Stimulated activated CD8-positive, alpha-beta memory T cell treated with anti-CD3 and anti-CD28 coated beads, Interleukin-2, amount 100 ng/mL, for 1 hour (primary cell): ENCODE measurements around the gene PDHB.
"Not testable (repeated sequence)": the region's sequence is repeated elsewhere in the genome, so short reads cannot be mapped to it uniquely, and the experiment has no call there.

Experiments
- DNase-seq, 2 donors: peaks; one replicate each; pipeline ENCODE4 v3.0.0-alpha.2; 2020; ENCODE audit warnings: low read depth in 2 of 2

The PDHB gene

DNA sequence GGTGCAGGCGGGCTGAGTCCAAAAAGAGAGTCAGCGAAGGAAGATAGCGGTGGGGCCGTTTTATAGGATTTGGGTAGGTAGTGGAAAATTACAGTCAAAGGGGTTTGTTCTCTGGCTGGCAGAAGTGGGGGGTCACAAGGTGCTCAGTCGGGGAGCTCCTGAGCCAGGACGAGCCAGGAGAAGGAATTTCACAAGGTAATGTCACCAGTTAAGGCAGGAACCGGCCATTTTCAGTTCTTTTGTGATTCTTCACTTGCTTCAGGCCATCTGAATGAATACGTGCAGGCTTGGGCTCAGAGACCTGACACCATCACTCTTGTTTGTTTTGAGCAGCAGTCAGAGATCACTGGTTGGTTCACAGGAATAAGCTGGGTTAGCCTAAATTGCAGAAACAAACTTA, 3.6 kb upstream of the PDHB start:
- not testable (repeated sequence) for DNase-seq

DNA sequence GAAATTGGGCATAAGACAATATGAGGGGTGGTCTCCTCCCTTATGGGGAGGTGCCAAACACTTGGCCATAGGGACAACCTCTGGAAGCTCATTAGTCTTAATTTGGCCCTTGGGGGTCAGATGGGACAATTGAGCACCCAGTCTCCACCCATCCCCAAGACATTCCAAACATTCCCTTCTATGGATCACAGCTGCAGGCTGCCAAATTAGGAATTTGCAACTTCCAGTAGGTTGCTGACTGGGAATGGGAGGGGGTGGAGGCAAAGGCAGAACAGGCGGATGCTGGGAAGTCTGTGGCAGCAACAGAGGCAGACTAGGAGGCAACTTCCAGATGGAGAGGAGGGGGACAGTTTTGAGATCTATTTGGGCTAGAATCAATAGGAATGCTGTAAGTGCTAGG, 1.4 kb upstream of the PDHB start:
- no peak for DNase-seq

DNA sequence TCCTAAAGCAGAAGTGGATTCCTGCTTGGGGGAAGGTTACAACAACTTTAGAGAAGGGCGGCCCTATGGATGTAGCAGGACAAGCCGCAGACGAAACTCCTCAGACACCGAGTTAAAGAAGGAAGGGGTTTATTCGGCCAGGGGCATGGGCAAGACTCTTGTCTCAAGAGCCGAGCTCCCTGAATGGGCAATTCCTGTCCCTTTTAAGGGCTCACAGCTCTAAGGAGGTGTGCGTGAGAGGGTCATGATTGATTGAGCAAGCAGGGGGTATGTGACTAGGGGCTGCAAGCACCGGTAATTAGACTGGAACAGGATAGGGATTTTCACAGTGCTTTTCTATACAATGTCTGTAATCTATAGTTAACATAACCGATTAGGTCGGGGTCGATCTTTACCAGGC, 879 bp upstream of the PDHB start:
- no peak for DNase-seq

DNA sequence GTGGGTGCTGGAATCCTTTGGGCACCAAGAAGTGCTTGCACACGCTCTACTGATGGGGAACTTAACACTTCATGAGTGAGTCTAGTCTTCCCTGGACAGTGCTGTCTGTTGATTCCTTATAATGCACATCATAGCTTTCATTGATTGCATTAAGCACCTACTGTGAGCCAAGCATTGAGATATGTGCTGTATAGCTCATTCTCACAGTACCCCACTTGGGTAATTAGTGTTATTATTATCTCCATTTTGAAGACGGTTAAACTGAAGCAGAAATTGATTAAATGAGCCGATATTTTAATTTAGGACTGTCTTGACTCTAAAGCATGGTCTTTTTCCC, 504 bp upstream of the PDHB start:
- no peak for DNase-seq

DNA sequence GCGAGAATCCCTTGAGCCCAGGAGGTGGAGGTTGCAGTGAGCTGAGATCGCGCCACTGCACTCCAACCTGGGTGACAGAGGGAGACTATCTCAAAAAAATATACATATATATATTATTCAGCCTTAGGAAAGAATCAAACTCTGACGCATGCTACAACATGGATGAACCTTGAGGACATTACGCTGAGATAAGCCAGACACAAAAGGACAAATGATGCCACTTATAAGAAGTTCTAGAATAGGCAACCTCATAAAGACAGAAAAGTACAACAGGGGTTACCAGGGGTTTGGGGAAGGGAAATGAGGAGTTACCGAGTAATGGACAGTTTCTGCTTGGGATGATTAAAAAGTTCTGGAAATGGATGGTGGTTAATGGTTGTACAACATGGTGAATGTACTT, 727 bp downstream of the PDHB start:
- no peak for DNase-seq

DNA sequence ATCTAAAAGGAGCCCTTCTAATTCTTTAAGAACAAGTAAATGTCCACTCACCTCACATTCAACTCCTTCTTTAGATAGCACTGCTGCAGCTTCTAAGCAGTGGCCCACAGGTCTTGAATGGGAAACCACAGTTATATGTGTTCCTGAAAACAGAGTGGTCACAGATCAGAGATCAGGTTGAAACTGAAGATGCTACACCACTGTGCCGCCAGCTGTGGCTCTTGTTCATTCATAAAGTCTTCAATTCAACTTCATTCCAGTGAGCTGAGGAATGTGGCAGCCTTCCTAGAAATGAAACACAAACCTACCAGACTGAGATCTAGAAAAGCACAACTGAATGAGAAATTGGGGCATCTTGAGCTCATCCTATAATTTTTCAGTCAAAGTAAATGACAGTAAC, 4.0 kb downstream of the PDHB start:
- no peak for DNase-seq

DNA sequence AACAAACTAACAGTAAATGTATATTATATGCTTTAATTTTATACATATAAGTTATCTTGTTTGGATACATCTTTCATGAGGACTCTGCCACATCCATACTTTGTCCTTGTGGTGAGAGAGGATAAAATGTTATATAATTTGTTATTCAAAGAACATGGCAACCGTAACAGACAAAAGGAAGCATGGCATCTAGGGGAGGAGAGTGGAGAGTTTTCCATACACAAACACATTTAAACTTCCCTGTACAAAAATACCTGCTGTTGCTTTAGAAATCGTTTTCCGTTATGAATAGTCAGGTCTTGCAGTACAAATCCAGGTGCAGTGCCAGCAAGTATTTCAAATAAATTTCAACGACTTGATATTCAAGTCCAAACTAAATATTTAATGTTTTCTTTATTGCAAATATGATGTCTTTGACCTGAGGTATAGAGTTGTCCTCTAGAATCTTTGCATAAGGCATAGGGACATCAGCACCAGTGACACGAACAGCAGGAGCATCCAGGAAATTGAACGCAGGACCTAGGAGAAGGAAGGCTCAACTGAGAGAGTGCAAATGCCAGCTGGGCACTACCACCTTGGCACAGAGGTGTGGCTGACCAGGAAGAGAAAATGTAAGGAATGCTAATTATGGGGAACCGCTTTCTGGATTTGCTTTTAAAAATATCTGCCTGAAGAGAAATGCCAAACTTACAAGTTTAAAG, 5.8 kb downstream of the PDHB start:
- DNase-seq = no peak

DNA sequence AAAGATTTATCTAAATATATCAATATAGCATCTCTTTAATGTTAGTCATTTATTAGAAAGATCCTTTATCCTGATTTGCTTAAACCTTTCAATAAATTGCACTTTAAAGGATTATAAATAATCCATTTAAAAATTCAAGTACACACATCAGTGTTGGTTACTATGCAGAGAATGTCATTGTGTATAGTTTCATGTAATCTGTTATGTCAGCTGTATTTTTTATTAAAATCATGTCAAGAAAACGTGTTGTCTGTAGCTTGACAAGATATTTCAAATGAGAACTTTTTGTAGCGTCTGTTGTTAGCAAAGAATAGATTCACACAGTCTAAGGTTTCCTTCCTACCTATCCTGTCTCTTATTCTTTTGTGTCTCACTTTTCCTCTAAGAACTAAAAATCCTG, 7.8 kb downstream of the PDHB start:
- DNase-seq = no peak

DNA sequence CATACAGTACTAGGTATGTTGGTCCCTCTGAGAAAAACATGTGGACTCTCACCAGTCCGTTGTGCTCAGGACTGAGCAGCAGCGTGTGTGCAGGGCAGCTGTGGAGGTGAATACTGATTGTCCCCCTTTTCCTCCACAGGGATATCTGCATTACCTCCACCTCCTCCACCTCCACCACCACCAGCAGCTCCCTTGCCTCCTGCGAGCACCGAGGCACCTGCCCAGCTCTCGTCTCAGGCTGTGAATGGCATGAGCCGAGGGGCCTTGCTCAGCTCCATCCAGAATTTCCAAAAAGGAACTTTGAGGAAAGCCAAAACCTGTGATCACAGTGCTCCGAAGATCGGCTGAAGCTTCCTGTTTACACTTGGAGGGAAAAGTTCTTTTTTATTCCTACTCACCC, 9.0 kb downstream of the PDHB start:
- no peak for DNase-seq

DNA sequence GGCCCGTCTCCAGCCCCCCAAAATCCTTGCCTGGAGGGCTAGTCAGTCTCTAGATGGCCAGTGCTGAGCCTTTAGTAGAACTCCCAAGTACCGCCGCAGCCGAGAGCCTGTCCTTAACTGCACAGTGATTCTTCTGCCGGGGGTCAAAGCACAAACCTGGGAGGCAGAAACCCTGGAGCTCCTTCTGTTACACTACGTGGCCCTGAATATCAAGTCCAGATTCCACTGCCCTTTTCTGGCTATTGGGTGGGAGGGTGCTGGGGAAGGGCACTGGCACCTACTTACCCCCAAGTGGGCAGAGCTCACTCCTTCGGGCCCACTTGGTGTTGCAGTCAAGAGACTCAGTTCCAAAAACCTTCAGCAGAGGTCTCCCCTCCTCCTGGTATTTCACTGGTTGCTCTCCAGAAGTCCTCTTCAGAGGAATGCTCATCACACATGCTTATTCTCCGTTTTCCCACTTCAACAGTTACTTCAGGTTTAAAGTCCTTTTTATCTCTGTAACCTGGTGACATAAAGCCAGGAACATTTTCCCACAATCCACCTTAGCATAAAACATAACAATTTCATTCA, 10.8 kb downstream of the PDHB start:
- no peak for DNase-seq

DNA sequence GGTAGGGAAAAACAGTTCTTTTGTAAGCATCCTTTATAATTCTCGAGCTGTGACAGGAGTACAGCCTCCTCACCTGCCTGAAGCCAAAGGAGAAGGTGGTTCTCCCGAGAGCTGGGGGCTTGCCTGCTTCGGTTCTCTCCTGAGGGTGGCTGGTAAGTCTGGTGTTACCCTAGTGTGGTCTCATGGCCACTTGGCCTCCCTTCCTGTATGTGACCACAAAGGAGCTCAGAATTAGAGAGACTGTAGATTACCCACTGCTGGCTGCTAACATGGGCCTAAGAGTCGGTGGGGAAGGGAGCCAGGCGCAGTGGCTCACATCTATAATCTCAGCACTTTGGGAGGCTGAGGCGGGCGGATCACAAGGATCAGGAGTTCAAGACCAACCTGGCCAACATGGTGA, 12.6 kb downstream of the PDHB start:
- no peak for DNase-seq

DNA sequence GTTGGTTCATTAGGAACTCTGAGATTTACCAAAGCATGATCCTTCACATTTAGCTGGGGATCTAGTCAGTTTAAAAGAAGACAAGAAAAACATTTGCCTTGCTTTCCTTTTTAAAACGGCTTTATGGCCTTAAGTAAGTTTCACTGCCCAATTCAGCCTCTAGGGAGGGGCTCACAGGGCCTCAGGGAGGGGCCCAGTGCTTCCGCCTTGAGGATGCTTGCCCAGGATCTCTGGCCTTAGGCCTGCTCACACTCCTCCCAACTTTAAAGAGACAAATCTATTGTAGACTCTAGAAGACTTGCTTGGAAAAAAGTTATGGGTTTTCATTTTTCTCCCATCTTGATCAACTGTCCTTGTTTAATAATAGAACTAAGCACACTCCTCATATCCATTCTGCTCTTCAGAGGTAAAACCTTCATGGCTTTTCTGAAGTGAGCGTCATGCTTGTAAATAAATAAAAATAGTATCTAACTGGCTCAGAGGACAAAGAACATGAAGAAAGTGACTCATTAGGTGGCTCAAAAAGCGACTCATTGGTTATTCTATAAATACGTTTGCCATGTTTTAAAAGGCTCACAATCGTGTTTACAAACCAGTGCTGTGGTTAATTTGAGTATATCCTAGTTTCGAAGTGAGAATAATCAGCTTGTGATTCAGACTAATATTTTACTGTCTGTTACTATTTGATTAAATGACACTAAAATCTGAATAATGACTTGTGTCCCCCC, 13.7 kb downstream of the PDHB start:
- no peak for DNase-seq

DNA sequence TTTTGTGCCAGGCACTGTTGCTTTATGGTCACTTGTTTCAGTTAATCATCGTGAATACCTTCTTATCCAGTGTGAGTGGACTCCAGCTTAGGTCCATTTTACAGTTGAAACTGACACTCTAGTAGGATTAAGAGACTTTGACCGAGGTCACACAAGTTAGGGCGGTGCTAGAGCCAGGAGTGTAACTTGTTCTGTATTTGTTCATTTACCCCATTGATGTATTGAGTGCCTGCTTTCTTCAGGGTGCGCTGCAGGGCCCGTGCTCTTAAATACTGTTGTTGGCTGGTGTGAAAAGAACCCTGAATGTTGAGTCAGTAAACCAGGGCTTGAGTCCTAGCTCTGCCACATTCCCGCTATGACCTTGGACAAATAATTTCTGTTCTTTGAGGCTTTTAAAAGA, 15.4 kb downstream of the PDHB start:
- no peak for DNase-seq

DNA sequence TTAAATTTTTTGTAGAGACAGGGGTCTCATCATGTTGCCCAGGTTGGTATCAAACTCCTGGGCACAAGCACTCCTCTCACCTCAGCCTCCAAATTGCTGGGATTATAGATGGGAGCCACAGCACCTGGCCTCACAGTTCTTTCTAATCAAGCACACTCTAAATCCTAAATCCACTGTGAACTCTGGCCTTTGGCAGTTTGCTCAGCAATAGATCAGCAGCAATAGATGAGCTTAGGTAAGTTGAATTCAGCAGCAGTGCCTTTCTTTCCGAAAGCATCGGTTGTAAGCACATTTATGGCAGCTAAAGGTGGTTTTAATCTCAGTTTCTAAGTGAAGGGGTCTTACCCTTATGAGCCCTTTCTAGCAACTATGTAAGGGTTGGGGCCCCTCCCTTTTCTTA, 16.6 kb downstream of the PDHB start:
- DNase-seq = no peak

DNA sequence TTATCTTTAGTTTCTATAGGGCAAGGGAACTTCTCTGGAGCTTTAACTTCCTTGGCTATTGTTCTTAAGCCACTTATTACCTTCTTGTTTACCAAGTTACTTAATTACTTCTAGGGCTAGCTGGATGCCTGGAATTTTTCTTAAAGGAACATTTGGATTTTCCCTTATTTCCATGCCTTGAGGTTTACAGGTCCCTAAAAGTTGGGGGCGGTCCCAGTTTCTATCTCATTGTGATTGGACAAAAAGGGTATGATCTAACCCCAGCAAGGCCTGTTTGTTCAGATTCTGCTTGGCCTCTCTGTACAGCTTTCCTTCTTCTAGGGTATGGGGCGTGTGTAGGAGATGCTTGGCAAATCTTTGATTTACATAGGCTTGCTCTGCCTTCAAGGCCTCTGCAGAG, 17.4 kb downstream of the PDHB start:
- DNase-seq = no peak

DNA sequence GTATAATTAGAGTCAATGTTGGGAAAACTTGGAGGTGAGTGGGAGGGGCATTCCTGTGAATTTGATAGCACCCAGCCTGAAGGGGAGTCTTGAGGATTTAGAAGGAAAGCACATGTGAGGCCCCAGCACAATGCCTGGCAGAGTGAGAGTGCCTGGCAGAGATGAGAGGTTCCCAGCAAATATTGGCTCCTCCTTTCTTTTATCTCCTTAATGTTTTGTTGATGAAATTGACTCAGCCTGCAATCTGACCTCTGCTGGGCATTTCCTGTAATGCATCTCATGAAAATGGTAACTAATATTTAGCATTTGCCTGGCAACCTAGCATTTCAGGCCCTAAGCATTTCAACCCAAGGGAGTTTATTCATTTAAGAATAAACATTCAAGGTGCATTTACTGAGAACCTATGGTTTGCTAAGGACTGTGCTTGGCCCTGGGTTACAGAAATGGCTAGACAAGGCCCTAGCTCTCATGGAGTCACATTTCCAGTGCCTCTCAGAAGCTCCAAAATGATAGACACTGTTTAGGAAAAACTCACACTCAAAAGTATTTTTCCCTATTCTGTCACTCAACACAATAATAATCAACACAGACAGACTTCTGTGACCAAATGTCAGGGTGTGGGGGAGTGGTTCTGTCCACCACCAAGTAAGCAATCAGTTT, 19.0 kb downstream of the PDHB start:
- no peak for DNase-seq

DNA sequence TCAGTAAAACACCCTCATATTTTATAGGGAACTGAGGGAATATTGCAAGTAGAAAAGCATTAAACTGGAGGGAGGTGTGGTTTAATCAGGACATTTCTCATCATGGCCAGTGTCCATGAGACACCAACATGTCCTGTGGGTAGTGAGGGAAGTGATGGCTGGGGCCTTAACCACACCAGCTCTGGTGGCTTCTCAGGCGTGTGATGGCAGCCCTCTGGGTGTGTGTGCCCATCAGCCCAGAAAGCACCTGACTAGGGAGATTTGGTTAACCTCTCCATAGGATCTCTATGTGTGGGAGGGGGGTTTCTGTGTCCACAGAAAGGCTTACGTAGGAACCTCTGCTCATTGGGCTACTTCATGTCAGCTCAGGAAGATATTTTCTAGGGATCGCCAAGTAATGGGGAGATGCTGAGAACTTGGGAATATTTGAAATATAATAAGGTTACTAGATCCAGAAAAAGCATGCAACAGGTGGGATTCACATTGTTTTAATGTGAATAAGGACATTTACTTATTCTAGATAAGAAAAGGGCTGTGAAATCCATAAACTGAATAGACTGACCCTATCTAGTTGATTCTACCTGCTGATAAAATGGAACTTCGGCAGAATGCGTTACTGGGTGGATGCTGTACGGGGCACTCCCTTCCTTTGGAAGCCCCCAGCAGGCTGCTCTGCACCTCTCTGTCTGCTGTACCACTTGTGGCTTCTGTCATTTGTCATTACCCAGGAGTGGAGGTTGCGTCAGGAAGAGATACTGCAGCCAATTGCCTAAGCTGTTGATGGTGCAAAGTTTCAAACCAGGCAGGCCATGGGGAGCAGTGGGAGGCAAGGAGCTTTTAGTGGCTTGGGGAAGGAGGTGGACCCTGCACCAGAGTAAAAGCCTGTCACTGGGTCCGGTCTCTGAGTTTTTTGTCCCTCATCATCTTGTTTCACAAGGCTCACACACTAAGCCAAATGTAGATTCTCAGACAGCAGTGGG, 21.5 kb downstream of the PDHB start:
- no peak for DNase-seq

DNA sequence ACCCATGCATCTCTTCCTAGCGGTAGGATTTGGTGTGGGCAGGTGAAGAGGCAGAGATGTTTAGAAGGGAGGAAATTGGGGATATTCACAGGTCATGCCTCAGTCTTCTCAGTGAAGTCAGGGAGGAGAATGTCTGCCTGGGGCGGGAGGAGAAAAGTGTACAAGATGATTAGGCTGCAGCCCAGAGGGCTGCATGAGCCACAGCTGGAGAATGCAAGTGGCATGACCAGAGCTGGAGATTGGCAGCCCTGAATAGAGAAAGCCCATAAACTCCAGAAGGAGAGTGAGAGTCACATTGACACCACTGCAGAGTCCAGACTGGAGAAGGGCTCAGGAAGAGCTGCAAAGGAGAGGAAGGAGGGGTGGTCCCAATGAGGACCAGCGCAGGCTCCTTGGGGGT, 22.6 kb downstream of the PDHB start:
- DNase-seq = no peak

DNA sequence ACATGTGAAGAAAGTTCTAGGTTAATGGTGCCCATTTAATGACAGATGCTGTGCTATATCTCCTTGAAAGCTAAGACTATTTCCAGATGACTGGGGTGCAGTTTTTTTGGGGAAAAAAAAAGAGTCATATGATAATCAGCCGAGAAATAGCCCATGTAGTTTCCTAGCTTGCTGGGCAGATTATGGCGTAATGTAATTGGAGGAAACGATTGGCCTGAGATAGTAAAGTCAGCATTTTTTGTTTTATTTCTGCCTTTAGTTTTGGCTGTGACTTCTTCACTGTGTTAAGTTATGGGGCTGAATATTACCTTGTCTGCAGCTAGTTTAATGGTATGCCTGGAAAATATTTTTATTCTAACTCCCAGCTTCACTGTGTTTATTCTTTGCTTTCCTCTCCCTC, 24.0 kb downstream of the PDHB start:
- no peak for DNase-seq

DNA sequence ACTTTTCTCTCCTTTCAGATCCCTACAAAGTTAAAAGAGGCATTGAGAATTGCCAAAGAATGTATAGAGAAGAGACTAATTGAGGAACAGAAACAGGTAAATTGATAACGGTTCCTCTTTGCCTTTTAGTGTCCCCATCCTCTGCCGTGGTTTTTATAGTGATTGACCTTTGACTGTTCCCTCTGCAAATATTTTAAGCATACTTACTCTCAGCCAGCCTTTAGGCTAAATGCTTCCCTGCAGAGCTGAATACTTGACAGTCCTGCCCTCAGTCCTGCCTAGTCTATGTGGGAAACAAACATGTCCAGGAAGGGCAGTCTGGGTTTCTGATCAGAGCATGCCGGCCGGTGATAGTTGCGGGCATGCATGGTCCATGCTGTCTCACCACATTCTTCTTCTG, 24.7 kb downstream of the PDHB start:
- DNase-seq = no peak

DNA sequence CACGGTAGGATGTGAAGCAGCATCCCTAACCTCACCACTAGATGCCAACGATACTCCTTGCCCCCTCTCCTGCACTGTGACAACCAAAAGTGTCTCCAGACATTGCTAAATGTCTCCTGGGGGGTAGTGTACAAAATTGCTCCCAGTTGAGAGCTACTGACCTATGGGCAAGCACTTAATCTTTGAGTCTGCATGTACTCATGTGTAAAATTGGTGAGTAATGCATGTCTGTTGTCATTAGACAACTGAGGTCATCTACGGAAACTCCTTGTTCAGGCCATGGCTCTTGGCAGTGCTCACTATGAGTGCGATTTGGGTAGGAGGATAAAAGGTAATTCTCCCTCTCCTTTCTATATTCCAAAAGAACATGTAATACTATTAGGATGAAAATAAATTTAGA, 29.2 kb downstream of the PDHB start:
- no peak for DNase-seq
